ENCODE results near the gene TEX22.

DNA sequence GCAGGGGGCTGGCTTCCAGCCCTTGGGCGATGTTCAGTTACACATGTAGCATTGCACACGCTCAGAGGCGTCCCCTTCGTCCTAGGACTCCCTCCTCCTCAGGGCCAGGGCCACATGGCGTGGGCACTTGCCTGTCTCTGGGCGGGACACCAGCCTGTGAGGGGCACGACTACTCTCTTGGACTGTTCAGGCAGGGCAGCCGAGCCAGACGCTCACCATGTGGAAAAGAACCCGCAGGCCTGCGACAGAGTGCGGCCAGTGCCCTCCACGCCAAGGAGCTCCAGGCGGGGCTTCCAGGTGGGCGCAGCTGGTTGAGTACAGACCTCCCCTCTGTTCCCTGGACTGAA is 42.2 kb downstream of the TEX22 start:
- TF ChIP-seq CTCF (IDR thresholded peaks at IDR 0.05): no peak
- no peak for TF ChIP-seq POLR2A (IDR thresholded peaks at IDR 0.05)

All from body of pancreas (tissue), 4 donors.